Duodenal mucosa (tissue), 2 donors: ENCODE data around the gene ZNF664.

Source experiments
- H3K27ac ChIP-seq: one replicate; pipeline ENCODE4 v1.7.0; 2013; ENCODE audit warnings: low read depth, low read length
- H3K27me3 ChIP-seq, 2 donors: one replicate each; pipeline ENCODE4 v1.7.0; 2013; ENCODE audit warnings: low read length in 2 of 2, control low read depth in 1 of 2; ENCODE audit not compliant: insufficient read depth in 2 of 2, control insufficient read depth in 1 of 2
- H3K36me3 ChIP-seq, 2 donors: one replicate each; pipeline ENCODE4 v1.7.0; 2013; ENCODE audit warnings: low read length in 2 of 2, control low read depth in 1 of 2; ENCODE audit not compliant: insufficient read depth in 2 of 2, control insufficient read depth in 1 of 2
- H3K4me1 ChIP-seq, 2 donors: one replicate each; pipeline ENCODE4 v1.7.0; 2013; ENCODE audit warnings: low read length in 2 of 2, control low read depth in 1 of 2; ENCODE audit not compliant: insufficient read depth in 2 of 2, control insufficient read depth in 1 of 2
- H3K4me3 ChIP-seq, 2 donors: one replicate each; pipeline ENCODE4 v1.7.0; 2013; ENCODE audit warnings: low read length in 2 of 2, low read depth in 1 of 2
- H3K9ac ChIP-seq, 2 donors: one replicate each; pipeline ENCODE4 v1.7.0; 2013; ENCODE audit warnings: low read length in 2 of 2, low read depth in 1 of 2
- H3K9me3 ChIP-seq, 2 donors: one replicate each; pipeline ENCODE4 v1.7.0; 2013; ENCODE audit warnings: low read length in 2 of 2, control low read depth in 1 of 2; ENCODE audit not compliant: control insufficient read depth in 1 of 2

The ZNF664 gene

DNA sequence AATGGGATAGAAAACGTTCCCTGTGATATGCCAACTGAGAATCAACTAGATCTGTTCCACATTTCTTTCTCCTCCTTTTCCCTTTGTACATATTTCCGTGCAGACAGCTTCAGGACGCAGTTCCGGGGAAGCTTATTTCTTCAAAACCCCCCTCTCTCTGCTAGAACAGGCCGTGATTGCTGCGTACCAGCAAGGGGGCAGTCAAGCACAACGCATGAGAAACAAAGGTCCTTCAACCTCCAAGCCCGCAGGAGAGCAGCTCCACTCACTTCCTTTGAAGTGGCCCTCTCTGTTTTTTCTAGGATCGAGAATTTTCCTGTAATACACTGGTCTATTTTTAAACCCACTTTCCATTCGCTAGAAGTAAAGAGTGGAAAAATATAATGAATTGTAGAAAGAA is 80.8 kb downstream of the ZNF664 start:
- H3K36me3 ChIP-seq, result no peaks in the 10 kb centered on the region
- no peaks in the 10 kb centered on the region for H3K4me1 ChIP-seq
- H3K9me3 ChIP-seq, result no peaks in the 10 kb centered on the region
- H3K27me3 ChIP-seq, result no peaks in the 10 kb centered on the region
- H3K4me3 ChIP-seq, result no peak overlapping the region
- H3K9ac ChIP-seq, result no peak overlapping the region
- no peak overlapping the region for H3K27ac ChIP-seq

DNA sequence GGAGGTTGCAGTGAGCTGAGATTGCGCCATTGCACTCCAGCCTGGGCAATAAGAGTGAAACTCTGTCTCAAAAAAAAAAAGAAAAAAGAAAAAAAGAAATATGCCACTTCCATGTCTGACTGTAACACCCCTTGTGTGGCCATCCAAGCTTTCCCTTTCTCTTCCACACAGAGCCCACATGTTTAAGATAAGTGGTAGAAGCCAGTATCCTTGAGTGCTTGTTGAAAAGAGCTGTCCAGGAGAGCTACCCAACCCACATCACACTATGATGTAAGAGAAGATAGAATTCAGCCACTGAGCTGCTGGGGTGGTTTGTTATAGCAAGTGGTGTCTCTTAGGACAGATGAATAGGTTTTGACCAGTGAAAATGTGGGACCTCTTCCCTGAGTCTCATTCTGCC is 82.1 kb downstream of the ZNF664 start:
- no peak overlapping the region for H3K4me3 ChIP-seq

DNA sequence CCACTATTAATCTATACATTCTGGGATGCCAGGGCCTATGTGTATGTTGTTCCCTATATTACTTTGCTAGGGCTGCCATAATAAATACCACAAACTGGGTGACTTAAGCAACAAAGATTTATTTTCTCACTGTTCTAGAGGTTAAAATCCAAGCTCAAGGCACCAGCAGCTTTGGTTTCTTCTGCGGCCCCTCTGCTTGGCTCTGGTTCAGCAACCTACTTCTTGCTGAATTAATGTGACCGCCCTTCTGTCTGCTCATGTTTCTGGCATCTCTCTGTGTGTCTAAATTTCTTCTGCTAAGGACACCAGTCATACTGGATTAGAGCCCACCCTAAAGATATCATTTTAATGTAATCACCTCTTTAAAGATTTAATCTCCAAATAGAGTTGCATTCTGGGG is 84.7 kb downstream of the ZNF664 start:
- no peaks in the 10 kb centered on the region for H3K36me3 ChIP-seq
- no peaks in the 10 kb centered on the region for H3K27me3 ChIP-seq
- no peak overlapping the region for H3K9ac ChIP-seq
- no peak overlapping the region for H3K4me3 ChIP-seq
- no peak overlapping the region for H3K27ac ChIP-seq
- no peaks in the 10 kb centered on the region for H3K9me3 ChIP-seq
- no peaks in the 10 kb centered on the region for H3K4me1 ChIP-seq

More for the DNA sequence above, 82.1 kb downstream of the ZNF664 start:
- no peaks in the 10 kb centered on the region for H3K36me3 ChIP-seq
- H3K27ac ChIP-seq, result no peak overlapping the region
- H3K27me3 ChIP-seq, result no peaks in the 10 kb centered on the region
- H3K9ac ChIP-seq, result no peak overlapping the region
- no peaks in the 10 kb centered on the region for H3K4me1 ChIP-seq
- no peaks in the 10 kb centered on the region for H3K9me3 ChIP-seq

DNA sequence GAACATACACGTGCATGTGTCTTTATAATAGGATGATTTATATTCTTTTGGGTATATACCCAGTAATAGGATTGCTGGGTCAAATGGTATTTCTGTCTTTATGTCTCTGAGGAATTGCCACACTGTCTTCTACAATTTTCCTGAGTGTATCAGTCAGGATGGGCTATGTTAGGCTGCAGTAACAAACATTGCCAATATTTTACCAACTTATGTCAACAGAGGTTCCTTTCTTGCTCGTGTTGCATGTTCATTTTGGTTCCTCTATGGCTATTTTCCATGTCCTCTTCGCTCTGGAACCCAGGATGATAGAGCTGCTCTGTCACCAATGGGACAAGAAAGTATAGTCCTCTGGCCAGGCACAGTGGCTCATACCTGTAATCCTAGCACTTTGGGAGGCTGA is 86.7 kb downstream of the ZNF664 start:
- Histone ChIP-seq H3K4me1 (no peaks in the 10 kb centered on the region), H3K9me3 (no peaks in the 10 kb centered on the region), H3K9ac (no peak overlapping the region), H3K27ac (no peak overlapping the region), H3K36me3 (no peaks in the 10 kb centered on the region), H3K4me3 (no peak overlapping the region), H3K27me3 (no peaks in the 10 kb centered on the region)
